Neural crest cell (in vitro differentiated cells): ENCODE data around the gene MFSD1. TPM values are rescaled to one million over a fixed set of nuclear protein-coding genes. Genes with fewer than 3 reads are reported as not detected.

Source experiments
- DNase-seq: peaks from one replicate; pipeline ENCODE4 v3.0.0; 2021; ENCODE audit warnings: low read depth, mixed read lengths, low spot score
- H3K27ac Mint-ChIP-seq: one replicate; pipeline ENCODE4 v1.8.0; 2021; ENCODE audit warnings: mild to moderate bottlenecking, mixed read lengths; ENCODE audit not compliant: unreplicated experiment
- H3K27me3 Mint-ChIP-seq: 2 replicates; pipeline ENCODE4 v1.8.0; 2021; ENCODE audit warnings: low read depth, mild to moderate bottlenecking, mixed read lengths
- H3K36me3 Mint-ChIP-seq: 2 replicates; pipeline ENCODE4 v1.8.0; 2021; ENCODE audit warnings: low read depth, mild to moderate bottlenecking, mixed read lengths
- H3K4me1 Mint-ChIP-seq: 2 replicates; pipeline ENCODE4 v1.8.0; 2021; ENCODE audit warnings: mixed read lengths
- H3K4me3 Mint-ChIP-seq: one replicate; pipeline ENCODE4 v1.8.0; 2021; ENCODE audit warnings: mild to moderate bottlenecking, mixed read lengths
- H3K9me3 Mint-ChIP-seq: 2 replicates; pipeline ENCODE4 v1.8.0; 2021; ENCODE audit warnings: mixed read lengths
- CTCF ChIP-seq: fragments of 200-600 bp; sonication (generic); conservative IDR thresholded peaks from 2 replicates; pipeline ENCODE4 v1.5.0; 2021; ENCODE audit warnings: antibody characterized with exemption, mild to moderate bottlenecking
- total RNA-seq: library from RNA; stranded (reverse); gene quantifications from 2 replicates; pipeline ENCODE4 v1.2.1, GENCODE V29; 2021

MFSD1 gene
- total RNA-seq, 1 donor from 2014 or later = 16.9 TPM

GRCh38 chr3:158792709-158793108, 9.1 kb upstream of the MFSD1 start:
- H3K27ac Mint-ChIP-seq = no peak overlapping the region
- no peak for DNase-seq
- TF ChIP-seq CTCF = no peak
- H3K36me3 Mint-ChIP-seq = no peaks in the 10 kb centered on the region
- H3K4me1 Mint-ChIP-seq = peaks cover 4% of the 10 kb centered on the region
- H3K9me3 Mint-ChIP-seq = no peaks in the 10 kb centered on the region
- peaks cover 27% of the 10 kb centered on the region for H3K27me3 Mint-ChIP-seq
- no peak overlapping the region for H3K4me3 Mint-ChIP-seq

GRCh38 chr3:158794206-158794605, 7.6 kb upstream of the MFSD1 start:
- Mint-ChIP-seq H3K4me3 (no peak overlapping the region), H3K4me1 (peaks cover 4% of the 10 kb centered on the region), H3K27me3 (peaks cover 41% of the 10 kb centered on the region), H3K9me3 (no peaks in the 10 kb centered on the region), H3K27ac (no peak overlapping the region), H3K36me3 (no peaks in the 10 kb centered on the region)
- DNase-seq = no peak
- TF ChIP-seq CTCF = no peak

GRCh38 chr3:158794936-158795518, 6.8 kb upstream of the MFSD1 start:
- Mint-ChIP-seq H3K4me1 (peaks cover 4% of the 10 kb centered on the region), H3K27me3 (peaks cover 45% of the 10 kb centered on the region), H3K36me3 (no peaks in the 10 kb centered on the region)

GRCh38 chr3:158801201-158801600, 653 bp upstream of the MFSD1 start:
- no peak for DNase-seq
- no peak overlapping the region for H3K27ac Mint-ChIP-seq

More at GRCh38 chr3:158794936-158795518, 6.8 kb upstream of the MFSD1 start:
- Mint-ChIP-seq H3K27ac (no peak overlapping the region), H3K4me3 (no peak overlapping the region), H3K9me3 (no peaks in the 10 kb centered on the region)
- DNase-seq = no peak
- peak; percentile 76 for TF ChIP-seq CTCF

GRCh38 chr3:158802409-158803268, 785 bp downstream of the MFSD1 start:
- peak overlapping the region; percentile 90 for H3K4me3 Mint-ChIP-seq
- H3K27me3 Mint-ChIP-seq = peaks cover 25% of the 10 kb centered on the region
- no peaks in the 10 kb centered on the region for H3K36me3 Mint-ChIP-seq
- peak; percentile 13 for TF ChIP-seq CTCF
- H3K27ac Mint-ChIP-seq = no peak overlapping the region
- H3K9me3 Mint-ChIP-seq = no peaks in the 10 kb centered on the region
- no peak for DNase-seq
- H3K4me1 Mint-ChIP-seq = peaks cover 15% of the 10 kb centered on the region

More at GRCh38 chr3:158801201-158801600, 653 bp upstream of the MFSD1 start:
- peaks cover 36% of the 10 kb centered on the region for H3K27me3 Mint-ChIP-seq
- H3K4me3 Mint-ChIP-seq = peak overlapping the region; percentile 90
- no peak for TF ChIP-seq CTCF
- H3K9me3 Mint-ChIP-seq = no peaks in the 10 kb centered on the region
- H3K4me1 Mint-ChIP-seq = peaks cover 15% of the 10 kb centered on the region
- no peaks in the 10 kb centered on the region for H3K36me3 Mint-ChIP-seq
